ENCODE data around the gene CAPN8.

The CAPN8 gene

GRCh38 chr1:223654083-223654482 is 11.4 kb downstream of the CAPN8 start:
- no peak for DNase-seq (ENCODE audit: low read depth)

GRCh38 chr1:223653431-223653830 is 12.1 kb downstream of the CAPN8 start:
- no peak for DNase-seq (ENCODE audit: low read depth)

- DNase-seq (ENCODE audit: low read depth): no peak
These were observed 12.5 kb downstream of the CAPN8 start for GRCh38 chr1:223653015-223653414.

GRCh38 chr1:223652436-223652941 is 13.0 kb downstream of the CAPN8 start:
- no peak for DNase-seq (ENCODE audit: low read depth)

- no peak for DNase-seq (ENCODE audit: low read depth)
These were observed 14.1 kb downstream of the CAPN8 start for GRCh38 chr1:223651291-223651991.

GRCh38 chr1:223650465-223650864 is 15.0 kb downstream of the CAPN8 start:
- no peak for DNase-seq (ENCODE audit: low read depth)

GRCh38 chr1:223649222-223649621 is 16.3 kb downstream of the CAPN8 start:
- DNase-seq (ENCODE audit: low read depth): no peak

- DNase-seq (ENCODE audit: low read depth): no peak
These were observed 18.3 kb downstream of the CAPN8 start for GRCh38 chr1:223647249-223647648.

- no peak for DNase-seq (ENCODE audit: low read depth)
These were observed 19.6 kb downstream of the CAPN8 start for GRCh38 chr1:223645903-223646302.

GRCh38 chr1:223642237-223642636 is 23.3 kb downstream of the CAPN8 start:
- no peak for DNase-seq (ENCODE audit: low read depth)

GRCh38 chr1:223641523-223642039 is 23.9 kb downstream of the CAPN8 start:
- DNase-seq (ENCODE audit: low read depth): no peak

GRCh38 chr1:223639331-223639749 is 26.2 kb downstream of the CAPN8 start:
- DNase-seq (ENCODE audit: low read depth): no peak

GRCh38 chr1:223635236-223635635 is 30.3 kb downstream of the CAPN8 start:
- DNase-seq (ENCODE audit: low read depth): no peak

- no peak for DNase-seq (ENCODE audit: low read depth)
These were observed 31.1 kb downstream of the CAPN8 start for GRCh38 chr1:223634423-223634822.

GRCh38 chr1:223631956-223632355 is 33.5 kb downstream of the CAPN8 start:
- DNase-seq (ENCODE audit: low read depth): no peak

GRCh38 chr1:223631473-223631872 is 34.0 kb downstream of the CAPN8 start:
- no peak for DNase-seq (ENCODE audit: low read depth)

GRCh38 chr1:223629126-223629457 is 36.4 kb downstream of the CAPN8 start:
- no peak for DNase-seq (ENCODE audit: low read depth)

- peak; percentile 1 for DNase-seq (ENCODE audit: low read depth)
These were observed 37.0 kb downstream of the CAPN8 start for GRCh38 chr1:223628233-223629125.

GRCh38 chr1:223622132-223622842 is 43.2 kb downstream of the CAPN8 start:
- no peak for DNase-seq (ENCODE audit: low read depth)

GRCh38 chr1:223621312-223621734 is 44.2 kb downstream of the CAPN8 start:
- no peak for DNase-seq (ENCODE audit: low read depth)

GRCh38 chr1:223620297-223620897 is 45.1 kb downstream of the CAPN8 start:
- DNase-seq (ENCODE audit: low read depth): no peak

GRCh38 chr1:223618680-223619079 is 46.8 kb downstream of the CAPN8 start:
- DNase-seq (ENCODE audit: low read depth): no peak
